HG03460 (cell line): Measurements from ENCODE around the gene C1QL1.

Experiments used
- ATAC-seq: cut with Tn5 transposase; IDR thresholded peaks from one replicate; pipeline ENCODE4 v1.9.1; 2021; ENCODE audit not compliant: unreplicated experiment

C1QL1 gene

GRCh38 chr17:44989552-44990138 lies 21.5 kb upstream of the C1QL1 start:
- ATAC-seq = no peak

GRCh38 chr17:44988044-44988942 lies 20.2 kb upstream of the C1QL1 start:
- ATAC-seq = no peak

GRCh38 chr17:44983563-44983962 lies 15.5 kb upstream of the C1QL1 start:
- no peak for ATAC-seq

GRCh38 chr17:44982113-44982702 lies 14.1 kb upstream of the C1QL1 start:
- no peak for ATAC-seq

GRCh38 chr17:44981221-44981968 lies 13.3 kb upstream of the C1QL1 start:
- ATAC-seq = no peak

- no peak for ATAC-seq
Observed at GRCh38 chr17:44979426-44979995, 11.4 kb upstream of the C1QL1 start.

- no peak for ATAC-seq
Observed at GRCh38 chr17:44978807-44979206, 10.7 kb upstream of the C1QL1 start.

GRCh38 chr17:44977814-44978550 lies 9.9 kb upstream of the C1QL1 start:
- no peak for ATAC-seq

GRCh38 chr17:44977065-44977464 lies 9.0 kb upstream of the C1QL1 start:
- ATAC-seq = no peak

- ATAC-seq = no peak
Observed at GRCh38 chr17:44976206-44976605, 8.1 kb upstream of the C1QL1 start.

GRCh38 chr17:44972953-44973352 lies 4.8 kb upstream of the C1QL1 start:
- no peak for ATAC-seq

GRCh38 chr17:44971776-44972483 lies 3.8 kb upstream of the C1QL1 start:
- no peak for ATAC-seq

GRCh38 chr17:44970136-44970741 lies 2.1 kb upstream of the C1QL1 start:
- ATAC-seq = no peak

GRCh38 chr17:44969144-44969780 lies 1.2 kb upstream of the C1QL1 start:
- no peak for ATAC-seq

GRCh38 chr17:44967907-44968224 lies 237 bp downstream of the C1QL1 start:
- no peak for ATAC-seq

- ATAC-seq = no peak
Observed at GRCh38 chr17:44967026-44967906, 837 bp downstream of the C1QL1 start.

- ATAC-seq = no peak
Observed at GRCh38 chr17:44966348-44967025, 1.6 kb downstream of the C1QL1 start.
